OCI-LY1 (cell line): ENCODE measurements around the gene IGSF3.

Experiments used
- CTCF ChIP-seq: fragments of 200-600 bp; sonication (generic), shearing (Covaris generic); IDR thresholded peaks from 2 replicates; pipeline ENCODE4 v1.5.1; 2017; ENCODE audit warnings: mild to moderate bottlenecking, antibody characterized with exemption, low read length, moderate library complexity, mixed read lengths
- EZH2 ChIP-seq: fragments of 200-600 bp; sonication (generic), shearing (Covaris generic); IDR thresholded peaks from 2 replicates; pipeline ENCODE4 v1.8.0; 2017; ENCODE audit warnings: borderline replicate concordance, mixed run types, mild to moderate bottlenecking, antibody characterized with exemption, low read length, moderate library complexity, mixed read lengths

DNA sequence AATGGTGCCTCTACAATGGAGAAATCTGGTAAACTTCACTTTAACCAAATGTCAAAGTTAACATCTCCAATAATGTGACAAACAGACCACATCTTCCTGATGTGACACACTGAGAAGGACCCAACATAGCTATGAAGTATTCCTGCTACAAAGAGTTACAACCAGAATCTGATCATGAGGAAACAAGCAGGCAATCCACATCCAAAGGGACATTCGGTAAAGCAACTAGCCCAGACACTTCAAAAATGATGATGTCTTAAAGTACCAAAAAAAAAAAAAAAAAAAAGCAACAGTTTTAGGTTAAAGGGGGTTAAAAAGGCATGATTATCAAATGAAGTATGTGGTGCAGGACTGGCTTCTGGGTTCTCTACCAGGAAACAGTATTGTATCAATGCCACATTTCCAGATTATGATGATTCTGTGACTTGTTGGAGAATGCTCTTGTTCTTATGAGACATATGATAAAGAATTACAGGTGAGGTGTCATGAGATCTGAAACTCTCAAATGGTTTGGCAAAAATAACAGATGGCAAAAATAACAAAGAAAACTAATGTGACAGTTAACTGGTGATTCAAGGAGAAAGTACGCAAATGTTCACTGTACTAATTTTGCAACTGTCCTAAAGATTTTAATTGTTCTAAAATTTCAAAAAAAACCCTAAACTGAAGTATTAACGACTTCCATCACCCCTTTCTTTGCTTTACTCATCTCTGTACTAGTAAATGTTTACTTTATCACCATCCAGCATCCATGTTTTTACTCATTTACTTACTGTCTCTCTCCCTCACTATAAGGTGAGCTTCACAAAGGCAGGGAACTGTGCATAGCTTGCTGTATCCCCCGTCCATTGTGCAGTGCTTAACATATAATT lies 99.5 kb downstream of the IGSF3 start:
- no peak for TF ChIP-seq CTCF
- TF ChIP-seq EZH2: no peak
